A549 (cell line): ENCODE results near the gene ERICH6B. TPM values are rescaled to one million over a fixed set of nuclear protein-coding genes. Genes with fewer than 3 reads are reported as not detected.

Experiments used
- ATAC-seq, 2 experiments: fragments of 200-7000 bp in 1 of 2; fragments of >200 bp in 1 of 2; cut with Nextera tagmentation in 1 of 2; cut with Tn5 transposase in 1 of 2; 3 replicates each; pipeline versions ENCODE4 v1.8.0 to v1.9.1; 2018 to 2020; ENCODE audit warnings: mild to moderate bottlenecking in 1 of 2, moderate library complexity in 1 of 2
- CTCF ChIA-PET: fragments of 300-600 bp; sonication (Branson Sonifier 250); formaldehyde crosslinking; extraction: SDS; loops from one replicate; lab custom pipeline; 2021; ENCODE audit warnings: antibody characterized with exemption, inconsistent platforms; lab: Yijun Ruan, JAX
- POLR2A ChIA-PET: fragments of 350-600 bp; formaldehyde crosslinking; extraction: SDS; loops from one replicate; lab custom pipeline; 2021; ENCODE audit warnings: antibody characterized with exemption, inconsistent platforms; lab: Yijun Ruan, JAX
- DNase-seq, 2 experiments: peaks; one replicate each; pipeline versions ENCODE4 v3.0.0 to v3.0.0-alpha.2; 2011 to 2016; ENCODE audit warnings: low read depth in 1 of 2, low spot score in 1 of 2
- FAIRE-seq: peaks from 2 replicates; lab custom pipeline; 2011; peaks lifted over from hg19 to GRCh38; lab: Jason Lieb, UNC
- H3K27ac ChIP-seq, 2 experiments: fragments of >200 bp; sonication (Bioruptor Twin); formaldehyde crosslinking; 3 replicates each; pipeline ENCODE4 v1.5.1; 2016 to 2017
- H3K4me1 ChIP-seq: fragments of >200 bp; sonication (Bioruptor Twin); formaldehyde crosslinking; 3 replicates; pipeline ENCODE4 v1.6.1; 2016
- H3K4me2 ChIP-seq: fragments of >200 bp; sonication (Bioruptor Twin); formaldehyde crosslinking; 3 replicates; pipeline ENCODE4 v1.6.1; 2016
- H3K4me3 ChIP-seq: fragments of >200 bp; sonication (Bioruptor Twin); formaldehyde crosslinking; 3 replicates; pipeline ENCODE4 v1.5.1; 2016
- H3K9me3 ChIP-seq: fragments of >200 bp; sonication (Bioruptor Twin); formaldehyde crosslinking; 3 replicates; pipeline ENCODE4 v1.6.1; 2016
- BHLHE40 ChIP-seq: IDR thresholded peaks from 2 replicates; pipeline ENCODE4 v1.6.1; 2012; ENCODE audit warnings: low read depth, low read length, inconsistent platforms
- CBX8 ChIP-seq: fragments of 200-600 bp; sonication (generic); IDR thresholded peaks from 2 replicates; pipeline ENCODE4 v1.6.1; 2016
- CHD4 ChIP-seq: fragments of 200-600 bp; sonication (generic); IDR thresholded peaks from 2 replicates; pipeline ENCODE4 v1.6.1; 2016; ENCODE audit warnings: antibody characterized with exemption, mild to moderate bottlenecking, borderline replicate concordance
- EHMT2 ChIP-seq: fragments of 200-600 bp; sonication (generic); IDR thresholded peaks from 2 replicates; pipeline ENCODE4 v1.6.1; 2016; ENCODE audit warnings: antibody characterized with exemption, low read depth, mild to moderate bottlenecking, moderate library complexity
- EP300 ChIP-seq, 2 experiments: fragments of >200 bp; sonication (Bioruptor Twin); formaldehyde crosslinking; IDR thresholded peaks; 2 replicates in 1 of 2; 3 replicates in 1 of 2; pipeline ENCODE4 v1.6.1; 2016 to 2017
- FOSL2 ChIP-seq, 2 experiments: fragments of 450-650 bp in 1 of 2; fragments of >200 bp in 1 of 2; sonication (Bioruptor Twin) in 1 of 2; formaldehyde crosslinking; IDR thresholded peaks; 2 replicates each; pipeline versions ENCODE4 v1.5.0 to v1.6.1; 2016 to 2020; ENCODE audit warnings: mild to moderate bottlenecking in 1 of 2, moderate library complexity in 1 of 2
- HOXA7 ChIP-seq: fragments of 250-450 bp; sonication (Bioruptor Pico); IDR thresholded peaks from 2 replicates; pipeline ENCODE4 v1.5.0; 2020; ENCODE audit warnings: mild to moderate bottlenecking, moderate library complexity
- KDM5A ChIP-seq: fragments of 200-600 bp; sonication (generic); IDR thresholded peaks from 2 replicates; pipeline ENCODE4 v1.6.1; 2016; ENCODE audit warnings: antibody characterized with exemption, mild to moderate bottlenecking
- MAFK ChIP-seq: fragments of 450-650 bp; IDR thresholded peaks from 2 replicates; pipeline ENCODE4 v1.6.1; 2014; ENCODE audit not compliant: partially characterized antibody
- MAZ ChIP-seq: fragments of 150-350 bp; IDR thresholded peaks from 2 replicates; pipeline ENCODE4 v1.6.1; 2014; ENCODE audit warnings: antibody characterized with exemption, low read depth, low read length, borderline replicate concordance
- PHF8 ChIP-seq: fragments of 200-600 bp; sonication (generic); IDR thresholded peaks from 2 replicates; pipeline ENCODE4 v1.6.1; 2016; ENCODE audit warnings: low read depth, mild to moderate bottlenecking, antibody characterized with exemption, moderate library complexity, borderline replicate concordance
- RNF2 ChIP-seq: fragments of 200-600 bp; sonication (generic); IDR thresholded peaks from 2 replicates; pipeline ENCODE4 v1.6.1; 2016; ENCODE audit warnings: low read depth, mild to moderate bottlenecking, antibody characterized with exemption, moderate library complexity, borderline replicate concordance
- SREBF2 ChIP-seq: fragments of 450-650 bp; IDR thresholded peaks from 2 replicates; pipeline ENCODE4 v1.6.1; 2014; ENCODE audit warnings: mild to moderate bottlenecking, moderate library complexity
- TP53 ChIP-seq: fragments of 250-450 bp; sonication (Bioruptor Pico); IDR thresholded peaks from 2 replicates; pipeline ENCODE4 v1.5.0; 2021; ENCODE audit warnings: mild to moderate bottlenecking, moderate library complexity
- ZFP36 ChIP-seq: fragments of 450-650 bp; IDR thresholded peaks from 2 replicates; pipeline ENCODE4 v1.6.1; 2014; ENCODE audit warnings: borderline replicate concordance; ENCODE audit not compliant: partially characterized antibody
- WGBS: methylation state at CpG from one replicate; pipeline ENCODE4 v1.1.6; 2017; ENCODE audit errors: missing lambda C conversion rate; 5-methylcytosine and 5-hydroxymethylcytosine counted together
- polyA plus RNA-seq, 4 experiments: library from polyadenylated mRNA; depleted of rRNA in 3 of 4; stranded (reverse); fragments of >200 nt; fragmentation: RNase III in 1 of 4; extraction: RNeasy Plus Mini Kit Qiagen cat#74134 plus additional on column Dnase treatment in 1 of 4; gene quantifications; 2 replicates in 3 of 4; 3 replicates in 1 of 4; pipeline ENCODE4 v1.2.3, GENCODE V29; 2011 to 2017
- TF ChIP-seq, protein P1 (sequence below): fragments of 200-600 bp; sonication (generic); IDR thresholded peaks from 2 replicates; pipeline ENCODE4 v1.6.1; 2016; ENCODE audit warnings: antibody characterized with exemption, mild to moderate bottlenecking, moderate library complexity
- TF ChIP-seq, protein P2 (sequence below): fragments of >200 bp; sonication (Bioruptor Twin); formaldehyde crosslinking; IDR thresholded peaks from 2 replicates; pipeline ENCODE4 v1.6.1; 2016
- TF ChIP-seq, protein P3 (sequence below): IDR thresholded peaks from 2 replicates; pipeline ENCODE4 v1.6.1; 2012
- TF ChIP-seq, protein P4 (sequence below): fragments of >200 bp; sonication (Bioruptor Twin); formaldehyde crosslinking; IDR thresholded peaks from 3 replicates; pipeline ENCODE4 v1.5.1; 2016

The ERICH6B gene
- polyA plus RNA-seq, 2 of the 4 experiments (the other 2 are of a cell fraction) = not detected

DNA sequence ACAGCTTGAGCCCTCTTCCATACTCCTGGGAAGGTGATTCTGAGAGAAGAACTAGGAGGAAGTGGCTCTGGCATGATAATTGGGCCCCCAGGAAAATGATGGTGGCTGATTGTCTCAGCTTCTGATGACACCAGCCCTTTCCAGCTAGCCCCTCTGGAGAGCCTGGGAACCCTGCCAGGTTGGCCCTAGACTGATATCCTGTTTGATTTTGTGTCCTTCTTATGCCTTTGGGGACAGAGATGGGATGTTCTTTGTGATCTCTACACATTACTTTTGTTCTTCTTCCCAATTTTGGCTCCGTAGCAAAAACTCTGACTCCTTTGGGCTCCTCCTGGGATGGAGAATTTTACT is 39.7 kb downstream of the ERICH6B start:
- TF ChIP-seq KDM5A = no peak
- TF ChIP-seq TP53 = no peak
- TF ChIP-seq, protein P1, sequence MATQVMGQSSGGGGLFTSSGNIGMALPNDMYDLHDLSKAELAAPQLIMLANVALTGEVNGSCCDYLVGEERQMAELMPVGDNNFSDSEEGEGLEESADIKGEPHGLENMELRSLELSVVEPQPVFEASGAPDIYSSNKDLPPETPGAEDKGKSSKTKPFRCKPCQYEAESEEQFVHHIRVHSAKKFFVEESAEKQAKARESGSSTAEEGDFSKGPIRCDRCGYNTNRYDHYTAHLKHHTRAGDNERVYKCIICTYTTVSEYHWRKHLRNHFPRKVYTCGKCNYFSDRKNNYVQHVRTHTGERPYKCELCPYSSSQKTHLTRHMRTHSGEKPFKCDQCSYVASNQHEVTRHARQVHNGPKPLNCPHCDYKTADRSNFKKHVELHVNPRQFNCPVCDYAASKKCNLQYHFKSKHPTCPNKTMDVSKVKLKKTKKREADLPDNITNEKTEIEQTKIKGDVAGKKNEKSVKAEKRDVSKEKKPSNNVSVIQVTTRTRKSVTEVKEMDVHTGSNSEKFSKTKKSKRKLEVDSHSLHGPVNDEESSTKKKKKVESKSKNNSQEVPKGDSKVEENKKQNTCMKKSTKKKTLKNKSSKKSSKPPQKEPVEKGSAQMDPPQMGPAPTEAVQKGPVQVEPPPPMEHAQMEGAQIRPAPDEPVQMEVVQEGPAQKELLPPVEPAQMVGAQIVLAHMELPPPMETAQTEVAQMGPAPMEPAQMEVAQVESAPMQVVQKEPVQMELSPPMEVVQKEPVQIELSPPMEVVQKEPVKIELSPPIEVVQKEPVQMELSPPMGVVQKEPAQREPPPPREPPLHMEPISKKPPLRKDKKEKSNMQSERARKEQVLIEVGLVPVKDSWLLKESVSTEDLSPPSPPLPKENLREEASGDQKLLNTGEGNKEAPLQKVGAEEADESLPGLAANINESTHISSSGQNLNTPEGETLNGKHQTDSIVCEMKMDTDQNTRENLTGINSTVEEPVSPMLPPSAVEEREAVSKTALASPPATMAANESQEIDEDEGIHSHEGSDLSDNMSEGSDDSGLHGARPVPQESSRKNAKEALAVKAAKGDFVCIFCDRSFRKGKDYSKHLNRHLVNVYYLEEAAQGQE = no peak
- TF ChIP-seq ZFP36 = no peak
- TF ChIP-seq MAFK = no peak
- no peak for TF ChIP-seq EHMT2
- no peak for TF ChIP-seq HOXA7 (CRISPR knock-in tag)
- no peak for TF ChIP-seq CBX8
- no peak for TF ChIP-seq FOSL2 (IDR thresholded peaks at IDR 0.05)
- no peak for TF ChIP-seq FOSL2 (CRISPR knock-in tag; IDR thresholded peaks at IDR 0.05)
- TF ChIP-seq, protein P2, sequence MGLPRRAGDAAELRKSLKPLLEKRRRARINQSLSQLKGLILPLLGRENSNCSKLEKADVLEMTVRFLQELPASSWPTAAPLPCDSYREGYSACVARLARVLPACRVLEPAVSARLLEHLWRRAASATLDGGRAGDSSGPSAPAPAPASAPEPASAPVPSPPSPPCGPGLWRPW = no peak
- FAIRE-seq (no peak), ATAC-seq (no peak), DNase-seq (no peak)
- Histone ChIP-seq H3K4me1 (no peaks in the 10 kb centered on the region), H3K9me3 (no peaks in the 10 kb centered on the region), H3K4me2 (no peak overlapping the region), H3K4me3 (no peak overlapping the region), H3K27ac (no peak overlapping the region)
- CTCF ChIA-PET = no interaction called here
- POLR2A ChIA-PET = no interaction called here
- 62% methylated on average over 1 of the region's 1 CpG for WGBS

DNA sequence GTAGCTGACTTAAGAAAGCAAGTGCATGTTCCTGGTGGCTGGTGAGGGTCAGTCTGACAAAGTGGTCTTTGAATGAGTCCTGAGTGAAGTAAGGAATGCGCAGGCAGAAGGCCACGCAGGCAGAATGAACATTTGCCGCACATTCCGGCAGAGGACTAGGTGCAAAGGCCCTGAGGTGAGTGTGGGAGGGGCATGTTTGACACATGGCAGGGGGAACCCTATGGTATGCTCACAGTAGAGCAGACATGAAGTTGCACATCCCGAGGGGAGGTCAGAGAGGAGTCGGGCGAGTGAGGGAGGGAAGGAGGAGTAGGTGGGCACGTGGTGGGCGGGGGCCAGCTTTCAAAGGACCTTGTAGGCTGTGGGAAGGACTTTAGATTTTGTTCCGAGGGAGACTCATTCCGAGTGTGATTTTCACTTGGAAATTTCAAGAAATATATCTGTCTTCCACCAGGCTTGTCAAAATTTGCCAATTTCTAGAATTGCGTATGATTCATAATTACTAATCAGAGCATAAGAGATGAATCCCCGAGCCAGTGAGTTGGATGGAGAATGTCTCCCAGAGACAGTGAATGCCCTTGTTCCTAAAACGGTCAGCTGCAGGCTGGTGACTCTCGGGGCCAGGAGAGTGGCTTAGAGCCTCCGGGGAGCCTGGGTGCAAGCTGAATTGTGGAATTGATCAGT is 40.3 kb downstream of the ERICH6B start:
- ChIA-PET CTCF (interaction anchor here (1.2 kb wide), 1 partner anchor 8 kb away, joined by 3 read pairs; no protein-coding TSS in a partner anchor), POLR2A (no interaction called here)
- FAIRE-seq = no peak

DNA sequence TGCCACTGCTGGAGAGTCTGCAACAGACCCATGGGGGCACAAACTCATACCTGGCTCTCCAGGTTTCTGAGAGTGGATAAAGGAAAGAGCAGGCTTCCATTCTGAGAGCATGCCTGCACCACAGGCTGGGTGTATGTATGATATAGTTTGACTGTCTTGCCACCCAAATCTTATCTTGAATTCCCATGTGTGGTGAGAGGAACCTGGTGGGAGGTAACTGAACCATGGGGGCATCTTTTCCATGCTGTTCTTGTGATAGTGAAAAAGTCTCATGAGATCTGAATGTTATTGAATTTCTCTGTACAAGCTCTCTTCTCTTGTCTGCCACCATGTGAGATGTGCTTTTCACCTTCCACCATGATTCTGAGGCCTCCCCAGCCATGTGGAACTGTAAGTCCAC is 50.2 kb downstream of the ERICH6B start:
- ATAC-seq = no peak
- no peak for TF ChIP-seq BHLHE40
- no peak for FAIRE-seq
- no peak overlapping the region for H3K27ac ChIP-seq
- ChIA-PET POLR2A (no interaction called here), CTCF (no interaction called here)
- DNase-seq = no peak
- no peak overlapping the region for H3K4me3 ChIP-seq
- H3K4me1 ChIP-seq = no peaks in the 10 kb centered on the region
- no peak overlapping the region for H3K4me2 ChIP-seq
- no peaks in the 10 kb centered on the region for H3K9me3 ChIP-seq

More for the DNA sequence above, 40.3 kb downstream of the ERICH6B start:
- H3K9me3 ChIP-seq = no peaks in the 10 kb centered on the region
- WGBS = 54% methylated on average over 11 of the region's 16 CpGs
- TF ChIP-seq, protein P3, sequence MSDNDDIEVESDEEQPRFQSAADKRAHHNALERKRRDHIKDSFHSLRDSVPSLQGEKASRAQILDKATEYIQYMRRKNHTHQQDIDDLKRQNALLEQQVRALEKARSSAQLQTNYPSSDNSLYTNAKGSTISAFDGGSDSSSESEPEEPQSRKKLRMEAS = no peak
- TF ChIP-seq PHF8 (no peak), RNF2 (no peak), CHD4 (no peak), MAZ (no peak), SREBF2 (no peak), EP300 (IDR thresholded peaks at IDR 0.05) (no peak)
- TF ChIP-seq, protein P4, sequence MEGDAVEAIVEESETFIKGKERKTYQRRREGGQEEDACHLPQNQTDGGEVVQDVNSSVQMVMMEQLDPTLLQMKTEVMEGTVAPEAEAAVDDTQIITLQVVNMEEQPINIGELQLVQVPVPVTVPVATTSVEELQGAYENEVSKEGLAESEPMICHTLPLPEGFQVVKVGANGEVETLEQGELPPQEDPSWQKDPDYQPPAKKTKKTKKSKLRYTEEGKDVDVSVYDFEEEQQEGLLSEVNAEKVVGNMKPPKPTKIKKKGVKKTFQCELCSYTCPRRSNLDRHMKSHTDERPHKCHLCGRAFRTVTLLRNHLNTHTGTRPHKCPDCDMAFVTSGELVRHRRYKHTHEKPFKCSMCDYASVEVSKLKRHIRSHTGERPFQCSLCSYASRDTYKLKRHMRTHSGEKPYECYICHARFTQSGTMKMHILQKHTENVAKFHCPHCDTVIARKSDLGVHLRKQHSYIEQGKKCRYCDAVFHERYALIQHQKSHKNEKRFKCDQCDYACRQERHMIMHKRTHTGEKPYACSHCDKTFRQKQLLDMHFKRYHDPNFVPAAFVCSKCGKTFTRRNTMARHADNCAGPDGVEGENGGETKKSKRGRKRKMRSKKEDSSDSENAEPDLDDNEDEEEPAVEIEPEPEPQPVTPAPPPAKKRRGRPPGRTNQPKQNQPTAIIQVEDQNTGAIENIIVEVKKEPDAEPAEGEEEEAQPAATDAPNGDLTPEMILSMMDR = no peak
- H3K4me3 ChIP-seq = no peak overlapping the region
- H3K4me2 ChIP-seq = no peak overlapping the region
- DNase-seq = no peak
- no peak for ATAC-seq
- no peaks in the 10 kb centered on the region for H3K4me1 ChIP-seq
- H3K27ac ChIP-seq = no peak overlapping the region
